NCI-H128 (cell line): ENCODE data around the gene MARS1.
"Not testable (repeated sequence)": the region's sequence is repeated elsewhere in the genome, so short reads cannot be mapped to it uniquely, and the experiment has no call there.

Experiments
- DNase-seq: peaks from one replicate; lab custom pipeline; 2025; ENCODE audit not compliant: unreplicated experiment; lab: John Stamatoyannopoulos, UW

Gene MARS1

DNA sequence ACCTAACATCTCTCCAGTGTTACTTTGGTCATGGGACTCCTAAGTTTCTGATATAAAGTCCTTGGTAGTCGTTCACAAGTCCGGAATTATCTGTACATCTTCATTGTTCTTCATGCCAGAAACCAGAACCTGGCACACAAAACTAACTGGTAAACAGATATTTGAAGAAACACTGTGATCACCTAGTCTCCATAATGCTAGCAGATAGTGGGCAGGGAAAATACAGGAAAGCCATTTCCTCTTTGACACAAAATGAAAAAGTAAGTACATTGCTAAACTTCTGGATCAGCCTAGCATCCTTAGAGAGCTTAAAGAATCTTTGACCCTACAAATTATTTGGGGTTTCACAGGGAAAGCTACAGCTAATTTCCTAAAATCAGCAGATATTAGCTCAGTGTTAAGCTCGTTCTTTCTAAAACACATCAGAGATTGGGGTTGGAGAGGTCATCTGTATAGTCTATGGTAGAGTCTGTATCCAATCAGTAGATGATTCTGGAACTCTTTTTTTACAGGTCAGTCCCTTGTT lies 27.6 kb downstream of the MARS1 start:
- DNase-seq = no peak

DNA sequence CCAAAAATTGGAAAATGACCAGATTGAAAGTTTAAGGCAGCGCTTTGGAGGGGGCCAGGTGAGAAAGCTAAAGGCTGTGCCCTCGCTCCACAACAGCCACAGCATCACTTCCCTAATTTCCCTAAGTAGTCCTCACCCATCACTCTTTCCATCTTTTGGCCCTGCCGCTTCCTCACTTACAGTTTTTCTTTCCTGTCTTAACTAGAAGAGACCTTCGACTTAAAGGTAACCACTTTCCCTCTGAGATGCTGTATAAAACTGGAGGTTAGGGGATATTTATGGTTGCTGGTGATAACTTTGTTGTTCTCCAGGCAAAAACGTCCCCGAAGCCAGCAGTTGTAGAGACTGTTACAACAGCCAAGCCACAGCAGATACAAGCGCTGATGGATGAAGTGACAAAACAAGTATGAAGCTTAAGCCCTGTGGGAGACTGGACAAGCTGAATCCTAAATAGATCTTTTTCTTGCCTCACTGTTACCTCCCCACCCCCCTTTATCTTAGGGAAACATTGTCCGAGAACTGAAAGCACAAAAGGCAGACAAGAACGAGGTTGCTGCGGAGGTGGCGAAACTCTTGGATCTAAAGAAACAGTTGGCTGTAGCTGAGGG lies 28.2 kb downstream of the MARS1 start:
- no peak for DNase-seq

DNA sequence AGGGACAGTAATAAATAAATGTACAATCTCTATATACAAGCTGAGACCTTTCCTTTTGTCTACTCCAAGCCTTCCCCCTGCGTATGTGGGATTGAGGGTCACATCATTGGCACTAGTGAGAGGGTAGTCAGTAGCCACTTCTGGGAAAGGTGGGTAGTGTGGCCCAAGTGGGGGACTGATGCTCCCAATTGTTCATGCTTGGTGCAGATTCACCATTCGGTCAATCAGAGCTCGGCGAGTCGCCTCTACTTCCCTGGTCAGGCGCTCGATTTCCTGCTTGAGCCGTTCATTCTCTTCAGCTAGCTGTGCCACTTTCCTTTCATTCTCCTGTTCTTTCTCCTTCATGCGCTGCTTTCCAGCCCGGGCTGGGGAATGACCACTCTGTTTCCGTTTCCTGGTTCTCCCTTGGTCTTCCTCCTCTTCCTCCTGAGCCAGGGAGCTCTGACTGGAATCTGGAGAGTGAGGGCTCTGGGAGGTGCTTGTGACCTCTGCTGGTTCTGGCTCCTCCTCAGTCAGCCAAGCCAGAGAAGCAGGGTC lies 28.8 kb downstream of the MARS1 start:
- no peak for DNase-seq

DNA sequence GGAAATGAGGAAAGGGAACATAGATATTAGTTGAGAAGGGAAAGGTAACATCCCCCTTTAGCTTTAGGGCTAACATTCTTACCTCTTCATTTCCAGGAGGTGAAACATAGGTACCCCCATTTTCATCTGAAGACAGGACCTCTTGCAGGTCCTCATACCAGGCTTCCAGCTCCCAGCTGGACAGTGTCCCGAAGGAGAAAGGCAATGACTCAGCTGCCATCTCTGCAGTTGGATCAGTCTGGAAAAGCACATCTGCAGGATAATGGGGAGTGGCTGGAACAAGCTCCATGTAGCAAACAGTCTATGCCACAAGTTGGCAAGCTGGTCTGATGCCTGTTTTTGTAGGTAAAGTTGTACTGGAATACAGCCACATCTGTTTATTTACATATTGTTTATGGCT lies 29.3 kb downstream of the MARS1 start:
- no peak for DNase-seq

DNA sequence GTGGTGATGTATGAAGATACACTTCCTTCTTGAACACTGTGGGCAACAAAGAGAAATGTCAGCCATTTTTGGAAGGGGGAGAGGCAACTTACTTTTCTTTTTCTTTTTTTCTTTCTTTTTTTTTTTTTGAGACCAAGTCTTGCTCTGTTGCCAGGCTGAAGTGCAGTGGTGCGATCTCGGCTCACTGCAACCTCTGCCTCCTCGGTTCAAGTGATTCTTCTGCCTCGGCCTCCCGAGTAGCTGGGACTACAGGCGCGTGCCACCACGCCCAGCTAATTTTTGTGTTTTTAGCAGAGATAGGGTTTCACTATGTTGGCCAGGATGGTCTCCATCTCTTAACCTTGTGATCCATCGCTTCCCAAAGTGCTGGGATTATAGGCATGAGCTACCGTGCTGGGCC lies 29.9 kb downstream of the MARS1 start:
- DNase-seq = not testable (repeated sequence)

DNA sequence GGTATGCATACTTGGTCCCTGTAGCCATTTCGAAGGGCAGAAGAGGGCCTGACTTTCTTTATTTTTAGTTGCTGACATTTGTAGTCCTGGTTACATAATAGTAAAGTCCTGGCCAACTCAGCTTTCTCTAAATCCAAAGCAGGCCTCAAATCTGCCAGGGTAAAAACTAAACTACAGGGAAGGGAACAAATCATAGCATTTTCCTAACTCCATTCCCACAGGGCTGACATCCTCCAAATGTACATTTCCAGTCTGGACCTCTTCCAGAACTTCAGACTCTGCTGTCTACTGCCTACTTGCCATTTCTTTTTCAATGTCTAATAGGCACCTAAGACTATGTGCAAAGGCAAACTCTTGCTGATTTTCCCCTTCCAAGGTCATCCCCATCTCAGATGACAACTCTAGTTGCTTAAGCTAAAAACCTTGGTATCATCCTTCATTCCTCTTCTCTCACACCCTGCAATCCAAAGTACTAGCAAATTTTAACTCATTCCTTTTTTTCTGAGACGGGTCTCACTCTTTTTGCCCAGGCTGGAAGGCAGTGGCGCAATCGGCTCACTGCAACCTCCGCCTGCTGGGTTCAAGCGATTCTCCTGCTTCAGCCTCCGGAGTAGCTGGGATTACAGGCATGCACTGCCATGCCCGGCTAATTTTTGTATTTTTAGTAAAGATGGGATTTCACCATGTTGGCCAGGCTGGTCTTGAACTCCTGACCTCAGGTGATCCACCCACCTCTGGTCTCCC lies 30.5 kb downstream of the MARS1 start:
- no peak for DNase-seq

DNA sequence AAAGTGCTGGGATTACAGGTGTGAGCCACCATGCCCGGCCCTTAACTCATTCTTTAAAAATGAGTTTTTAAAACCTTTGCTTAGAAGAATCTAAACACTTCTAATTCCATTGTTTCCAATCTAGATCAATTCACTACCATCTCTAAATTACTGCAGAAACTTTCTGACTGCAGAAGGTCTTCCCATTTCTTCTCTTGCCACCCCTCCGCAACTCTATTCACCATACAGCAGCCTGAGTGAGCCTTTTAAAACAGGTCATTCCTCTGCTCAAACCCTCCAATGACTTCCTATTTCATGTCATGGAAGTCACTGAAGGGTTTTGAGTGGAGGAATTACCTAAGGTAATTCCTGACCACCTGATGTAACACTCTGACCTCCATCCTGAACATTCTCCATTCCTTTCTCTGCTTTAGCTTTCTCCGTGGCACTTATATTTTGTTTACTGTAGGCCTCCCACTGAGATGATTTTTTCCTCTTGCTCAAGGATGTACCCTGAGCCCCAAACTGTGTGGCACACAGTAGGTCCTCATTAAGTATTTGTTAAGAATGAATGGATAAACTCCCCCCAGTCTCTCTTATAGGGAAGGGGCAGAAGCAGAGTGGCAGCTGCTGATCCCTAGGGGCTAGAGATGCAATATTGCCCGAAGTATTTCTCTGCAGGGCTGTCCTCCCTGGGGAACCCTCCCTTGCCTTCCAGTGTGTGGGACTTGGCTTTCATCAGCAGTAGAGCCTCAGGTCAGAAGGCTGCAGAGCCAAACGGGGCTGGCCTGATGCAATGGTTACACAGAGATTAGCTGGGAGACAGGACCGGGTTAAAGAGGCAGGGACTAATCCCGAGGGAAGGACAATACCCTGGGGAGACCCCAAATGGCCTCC lies 31.3 kb downstream of the MARS1 start:
- DNase-seq = no peak

DNA sequence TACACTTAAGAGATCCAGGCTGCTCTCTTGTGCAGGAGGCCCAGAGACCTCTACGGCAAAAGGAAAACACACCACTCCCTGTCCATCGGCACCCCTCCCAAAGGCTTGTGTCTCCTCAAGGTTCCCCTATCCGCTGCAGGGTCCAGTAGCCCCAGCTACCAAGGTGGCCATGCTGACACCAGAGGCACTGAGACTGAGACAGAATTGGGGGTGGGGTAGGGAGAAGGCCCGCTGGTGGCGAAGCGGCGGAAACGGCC lies 31.9 kb downstream of the MARS1 start:
- DNase-seq = no peak

DNA sequence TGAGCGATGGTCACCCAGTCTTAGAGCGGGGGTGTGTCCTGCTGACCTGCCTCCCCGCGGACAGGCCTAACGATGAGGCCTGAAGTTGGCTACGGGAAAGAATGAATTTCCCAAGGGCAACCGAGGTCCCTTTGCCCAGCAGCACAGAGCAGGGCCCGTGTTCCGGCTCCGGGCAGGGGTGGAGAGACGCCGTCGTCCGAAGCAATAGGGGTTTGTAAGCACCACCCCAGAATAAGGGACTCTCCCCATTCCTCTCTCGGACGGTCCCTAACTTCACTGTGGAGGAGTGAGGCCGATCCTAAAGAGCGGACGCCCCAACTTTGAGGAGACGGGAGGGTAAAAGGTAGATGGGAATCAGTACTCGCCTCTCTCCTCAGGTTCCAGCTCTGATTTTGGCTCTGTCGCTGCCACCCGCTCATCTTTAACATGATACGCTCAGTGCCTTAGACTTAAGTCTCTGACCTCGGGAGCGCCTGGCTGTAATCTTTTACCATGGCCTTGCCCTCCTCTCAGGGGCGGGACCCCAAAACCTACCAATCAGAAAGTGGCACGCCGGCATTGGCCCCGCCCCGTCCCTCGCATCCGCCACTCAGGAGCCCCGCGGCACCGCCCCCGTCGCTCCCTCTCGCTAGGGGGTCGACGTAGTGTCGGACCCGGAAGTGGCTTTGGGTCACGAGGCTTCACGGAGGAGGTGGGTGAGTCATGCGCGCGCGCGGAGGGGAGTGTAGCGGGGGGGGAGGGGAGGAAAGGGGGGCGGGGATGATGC lies 32.4 kb downstream of the MARS1 start, which contains the start of gene DDIT3:
TSS of gene DDIT3 (minus strand) at position 462 of the 766 bp plus-strand sequence. CDS start 3,108 bp downstream, outside the sequence.
- peak; percentile 98 for DNase-seq

DNA sequence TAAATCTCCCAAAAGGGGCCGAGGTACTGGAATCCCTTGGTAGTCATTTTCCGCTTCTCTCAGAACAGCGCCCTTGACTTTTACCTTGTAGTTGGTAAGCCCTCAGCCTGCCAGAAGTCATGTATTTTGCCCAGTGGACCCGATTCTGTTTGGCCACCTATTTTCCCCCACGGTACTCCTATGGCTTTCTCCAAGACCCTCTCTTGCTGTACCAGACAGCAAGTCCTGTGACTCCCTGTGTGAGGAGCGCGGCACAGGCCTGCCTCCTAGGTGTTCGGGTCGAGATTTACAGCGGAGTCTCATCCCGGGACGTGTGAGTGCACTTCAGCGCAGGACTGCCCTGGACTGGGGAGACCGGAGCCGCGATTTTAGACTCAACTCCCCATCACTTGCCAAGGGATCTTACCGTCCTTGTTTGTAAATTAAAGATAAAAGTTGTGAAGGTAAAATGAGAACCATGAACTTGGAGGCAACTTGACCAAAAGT lies 33.7 kb downstream of the MARS1 start:
- DNase-seq = no peak

DNA sequence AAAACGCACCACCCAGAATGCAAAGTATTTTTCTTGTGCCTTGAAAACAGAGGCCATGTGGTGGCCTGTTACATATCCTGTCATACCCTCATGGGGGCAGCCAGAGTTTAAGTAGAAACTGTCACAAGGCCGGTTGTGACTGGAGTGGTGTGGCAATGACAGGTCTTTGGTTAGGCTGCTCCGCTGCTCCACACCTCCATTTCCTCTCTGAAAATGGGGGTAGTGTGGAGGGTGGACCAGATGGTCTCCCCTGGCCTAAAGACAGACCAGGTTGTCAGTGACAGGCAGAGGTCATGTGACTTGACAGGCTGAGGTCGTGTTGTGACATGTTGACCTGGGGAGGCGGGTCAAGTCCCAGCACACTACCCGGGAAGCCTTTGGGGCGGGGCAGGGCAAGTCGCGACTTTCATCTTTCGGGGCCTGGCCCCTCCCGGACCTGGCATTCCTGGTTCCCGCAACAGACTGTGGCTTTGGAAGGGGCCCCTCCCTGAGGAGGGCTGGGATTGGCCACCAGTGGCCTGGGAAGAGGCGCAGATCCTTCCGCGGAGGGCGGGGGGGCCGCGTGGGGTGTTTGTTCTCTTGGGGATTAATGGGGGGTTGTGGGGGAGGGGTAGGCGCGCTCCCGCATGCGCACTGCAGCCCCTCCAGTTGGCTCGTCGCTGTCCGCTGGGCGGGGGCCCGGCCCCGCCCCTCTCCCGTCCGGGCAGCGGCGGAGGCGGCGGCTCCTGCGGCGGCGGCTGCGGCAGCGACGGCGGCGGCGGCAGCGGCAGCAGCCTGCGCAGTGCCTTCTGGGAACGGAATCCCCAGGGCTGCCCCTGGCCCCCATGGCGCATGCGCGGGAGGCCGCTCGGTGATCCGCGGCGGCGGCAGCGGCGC lies 34.4 kb downstream of the MARS1 start, which contains the start of gene MBD6:
TSS of gene MBD6 (plus strand) at position 814 of the 876 bp plus-strand sequence. CDS start 1,480 bp downstream, outside the sequence.
- peak; percentile 71 for DNase-seq

DNA sequence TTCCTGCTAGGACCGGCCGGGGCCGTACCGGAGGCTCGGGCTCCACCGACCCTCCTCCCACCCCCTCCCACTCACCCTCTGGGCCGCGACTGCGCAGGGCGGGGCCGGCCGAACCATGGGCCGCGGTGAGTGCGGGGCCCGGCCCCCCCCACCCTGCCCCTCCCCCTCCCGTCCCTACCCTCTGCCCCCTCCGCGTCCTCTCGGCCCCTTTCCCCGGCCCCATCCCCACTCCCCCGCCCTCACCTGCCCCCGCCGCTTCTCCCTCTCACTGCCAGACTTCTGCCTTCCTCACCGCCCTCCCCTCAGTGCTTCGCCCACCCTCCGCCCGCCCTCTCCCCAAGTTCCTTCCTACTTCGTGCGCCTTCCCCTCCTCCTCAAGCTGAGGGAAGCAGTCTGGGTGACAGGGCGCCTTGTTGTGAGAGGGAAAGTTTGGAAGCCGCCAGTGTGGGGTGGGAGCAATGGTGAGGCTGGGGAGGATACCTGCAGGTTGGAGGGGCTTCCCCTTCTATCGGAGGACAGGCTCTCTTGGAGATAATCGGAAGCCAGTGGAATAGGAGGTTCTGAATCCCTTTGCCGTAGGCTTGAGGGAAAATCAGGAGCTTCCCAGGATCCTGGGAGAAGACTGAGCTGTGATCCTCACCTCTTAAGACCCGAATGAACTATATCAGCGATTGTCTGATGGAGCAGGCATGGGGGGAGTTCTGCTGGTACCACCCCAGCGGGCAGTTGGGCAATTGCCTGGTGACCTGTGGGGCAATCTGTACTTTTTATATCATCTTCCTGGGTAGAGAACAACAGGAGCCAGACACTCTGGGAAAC lies 35.2 kb downstream of the MARS1 start:
- no peak for DNase-seq

DNA sequence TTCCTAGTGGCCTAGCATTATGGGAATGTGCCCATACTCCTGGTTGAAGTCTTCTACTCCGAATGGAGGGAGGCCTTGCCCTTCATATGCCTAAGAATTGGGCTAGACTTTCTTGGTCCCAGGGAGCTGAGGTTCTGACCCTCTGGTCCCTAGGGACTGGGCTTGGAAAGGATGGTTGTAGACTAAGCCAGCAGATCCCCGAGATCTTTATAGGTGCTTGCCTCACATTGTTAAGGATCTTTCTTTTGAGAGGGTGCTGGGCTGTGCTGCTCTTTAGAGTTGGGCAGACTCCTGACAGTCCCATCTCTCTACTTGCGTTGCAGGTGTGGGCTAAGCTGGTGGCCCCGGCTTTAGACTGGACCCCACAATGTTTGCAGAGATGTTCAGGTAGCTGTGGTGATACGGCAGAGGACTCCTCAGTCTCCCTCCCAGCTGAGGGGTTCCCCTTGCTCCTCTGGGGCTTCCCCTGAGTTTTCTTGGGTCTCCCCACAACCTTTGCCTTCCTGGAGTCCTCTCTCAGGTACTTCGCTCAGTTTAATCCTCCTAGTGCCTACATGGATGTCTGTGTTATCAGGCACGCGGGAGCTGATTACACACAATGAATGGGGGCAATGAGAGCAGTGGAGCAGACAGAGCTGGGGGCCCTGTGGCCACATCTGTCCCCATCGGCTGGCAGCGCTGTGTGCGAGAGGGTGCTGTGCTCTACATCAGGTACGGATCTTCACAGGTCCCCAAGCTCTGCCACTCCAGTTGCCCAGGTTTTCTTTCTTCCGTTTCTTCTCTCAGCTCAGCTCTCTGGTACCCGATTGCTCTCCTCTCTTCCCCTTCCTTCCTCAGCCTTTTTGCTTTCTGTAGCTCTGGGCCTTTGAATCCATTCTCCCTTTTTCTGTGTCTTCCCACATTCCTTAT lies 36.1 kb downstream of the MARS1 start:
- no peak for DNase-seq

DNA sequence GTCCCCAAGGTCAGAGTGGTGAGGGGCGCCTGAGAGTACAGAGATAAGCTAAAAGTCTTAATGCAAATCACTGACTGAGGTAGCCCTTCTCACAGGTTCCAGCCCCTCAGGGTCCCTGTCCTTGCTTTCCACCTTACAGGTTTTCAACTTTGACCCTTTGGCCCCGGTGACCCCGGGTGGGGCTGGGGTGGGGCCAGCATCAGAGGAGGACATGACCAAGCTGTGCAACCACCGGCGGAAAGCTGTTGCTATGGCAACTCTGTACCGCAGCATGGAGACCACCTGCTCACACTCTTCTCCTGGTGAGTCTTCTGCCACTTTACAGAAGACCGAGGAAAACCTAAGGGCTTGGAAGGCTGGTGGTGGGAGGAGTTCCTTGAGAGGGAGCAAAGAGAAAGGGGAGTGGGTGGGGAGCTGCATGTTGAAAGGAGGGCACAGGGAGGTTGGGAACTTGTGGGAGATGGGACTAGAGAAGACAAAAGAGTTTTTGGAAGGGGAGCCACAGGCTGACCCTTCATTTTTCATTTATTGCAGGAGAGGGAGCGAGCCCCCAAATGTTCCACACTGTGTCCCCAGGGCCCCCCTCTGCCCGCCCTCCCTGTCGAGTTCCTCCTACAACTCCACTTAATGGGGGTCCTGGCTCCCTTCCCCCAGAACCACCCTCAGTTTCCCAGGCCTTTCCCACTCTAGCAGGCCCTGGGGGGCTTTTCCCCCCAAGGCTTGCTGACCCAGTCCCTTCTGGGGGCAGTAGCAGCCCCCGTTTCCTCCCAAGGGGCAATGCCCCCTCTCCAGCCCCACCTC lies 37.1 kb downstream of the MARS1 start:
- DNase-seq = no peak

DNA sequence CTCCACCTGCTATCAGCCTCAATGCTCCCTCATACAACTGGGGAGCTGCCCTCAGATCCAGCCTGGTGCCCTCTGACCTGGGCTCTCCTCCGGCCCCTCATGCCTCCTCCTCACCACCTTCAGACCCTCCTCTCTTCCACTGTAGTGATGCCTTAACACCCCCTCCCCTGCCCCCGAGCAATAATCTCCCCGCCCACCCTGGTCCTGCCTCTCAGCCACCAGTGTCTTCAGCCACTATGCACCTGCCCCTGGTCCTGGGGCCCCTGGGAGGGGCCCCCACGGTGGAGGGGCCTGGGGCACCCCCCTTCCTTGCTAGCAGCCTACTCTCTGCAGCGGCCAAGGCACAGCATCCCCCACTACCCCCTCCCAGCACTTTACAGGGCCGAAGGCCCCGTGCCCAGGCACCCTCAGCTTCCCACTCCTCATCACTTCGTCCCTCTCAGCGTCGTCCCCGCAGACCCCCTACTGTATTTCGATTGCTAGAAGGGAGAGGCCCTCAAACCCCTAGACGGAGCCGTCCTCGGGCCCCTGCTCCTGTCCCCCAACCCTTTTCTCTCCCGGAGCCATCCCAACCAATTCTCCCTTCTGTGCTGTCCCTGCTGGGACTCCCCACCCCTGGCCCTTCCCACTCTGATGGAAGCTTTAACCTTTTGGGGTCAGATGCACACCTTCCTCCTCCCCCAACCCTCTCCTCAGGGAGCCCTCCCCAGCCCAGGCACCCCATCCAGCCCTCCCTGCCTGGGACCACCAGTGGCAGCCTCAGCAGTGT lies 37.9 kb downstream of the MARS1 start:
- DNase-seq = no peak

DNA sequence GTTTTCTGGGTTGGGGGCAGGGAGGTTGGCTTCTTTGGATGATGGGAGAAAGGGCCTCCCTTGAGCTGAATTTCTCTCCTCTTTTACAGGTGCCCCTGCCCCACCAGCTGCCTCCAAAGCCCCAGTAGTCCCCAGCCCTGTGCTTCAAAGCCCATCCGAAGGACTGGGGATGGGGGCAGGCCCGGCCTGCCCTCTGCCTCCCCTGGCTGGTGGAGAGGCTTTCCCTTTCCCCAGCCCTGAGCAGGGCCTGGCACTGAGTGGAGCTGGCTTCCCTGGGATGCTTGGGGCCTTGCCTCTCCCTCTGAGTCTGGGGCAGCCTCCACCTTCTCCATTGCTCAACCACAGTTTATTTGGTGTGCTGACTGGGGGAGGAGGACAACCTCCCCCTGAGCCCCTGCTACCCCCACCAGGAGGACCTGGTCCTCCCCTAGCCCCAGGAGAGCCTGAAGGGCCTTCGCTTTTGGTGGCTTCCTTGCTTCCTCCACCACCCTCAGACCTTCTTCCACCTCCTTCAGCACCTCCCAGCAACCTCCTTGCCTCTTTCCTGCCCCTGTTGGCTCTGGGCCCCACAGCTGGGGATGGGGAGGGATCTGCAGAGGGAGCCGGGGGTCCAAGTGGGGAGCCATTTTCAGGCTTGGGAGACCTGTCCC lies 38.7 kb downstream of the MARS1 start:
- no peak for DNase-seq
